Activated CD8-positive, alpha-beta memory T cell treated with anti-CD3 and anti-CD28 coated beads for 48 hours (primary cell): Measurements from ENCODE around the gene TMEM87B.

Experiments used
- DNase-seq, 3 experiments: peaks; one replicate each; pipeline ENCODE4 v3.0.0-alpha.2; 2020; ENCODE audit warnings: low read depth in 2 of 3, low spot score in 2 of 3

TMEM87B gene

GRCh38 chr2:112164876-112165275 lies 109.8 kb downstream of the TMEM87B start:
- DNase-seq = no peak

GRCh38 chr2:112165296-112165695 lies 110.2 kb downstream of the TMEM87B start:
- no peak for DNase-seq

GRCh38 chr2:112166806-112167499 lies 111.9 kb downstream of the TMEM87B start:
- no peak for DNase-seq

GRCh38 chr2:112168422-112169124 lies 113.5 kb downstream of the TMEM87B start:
- DNase-seq = no peak
